DMS153 treated with DMSO at 0.1 percent for 48 hours (cell line): ENCODE results near the gene RBMS2.
A peak's percentile ranks its signal among the peaks of the same experiment; 100 is the strongest.

Experiments used
- DNase-seq: peaks from one replicate; lab custom pipeline; 2025; ENCODE audit not compliant: unreplicated experiment; lab: John Stamatoyannopoulos, UW

Gene RBMS2

DNA sequence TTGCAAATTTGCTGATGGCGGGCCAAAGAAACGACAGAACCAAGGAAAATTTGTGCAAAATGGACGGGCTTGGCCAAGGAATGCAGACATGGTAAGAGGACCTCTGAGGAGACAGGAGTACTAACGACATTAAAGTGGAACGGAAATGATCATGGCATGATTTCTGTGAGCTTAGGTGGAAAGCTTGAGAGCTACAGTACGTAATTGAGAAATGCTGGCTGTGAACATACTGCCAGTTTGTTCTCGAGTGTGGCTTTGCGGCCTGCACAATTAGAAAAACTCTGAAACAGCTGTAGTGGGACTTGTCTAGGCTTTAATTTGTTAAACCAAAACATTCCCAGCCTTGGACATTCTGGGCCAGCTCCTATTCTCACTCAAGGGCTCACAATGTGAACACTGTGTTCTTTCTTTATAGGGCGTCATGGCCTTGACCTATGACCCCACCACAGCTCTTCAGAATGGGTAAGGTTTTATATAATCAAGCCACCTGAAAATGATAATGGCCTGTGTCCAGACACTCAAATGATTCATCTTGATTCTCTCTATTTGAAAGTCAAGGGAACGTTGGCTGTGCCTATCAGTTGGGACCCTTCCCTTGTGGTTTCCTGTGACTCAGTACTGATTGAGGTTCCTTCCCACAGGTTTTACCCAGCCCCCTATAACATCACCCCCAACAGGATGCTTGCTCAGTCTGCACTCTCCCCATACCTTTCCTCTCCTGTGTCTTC, 60.0 kb downstream of the RBMS2 start:
- DNase-seq, result no peak

- no peak for DNase-seq
Observed at GRCh38 chr12:56585098-56585497, 63.5 kb downstream of the RBMS2 start.

- DNase-seq, result no peak
Observed at GRCh38 chr12:56589783-56590182, 68.2 kb downstream of the RBMS2 start.

GRCh38 chr12:56590237-56590830, 68.7 kb downstream of the RBMS2 start:
- no peak for DNase-seq

DNA sequence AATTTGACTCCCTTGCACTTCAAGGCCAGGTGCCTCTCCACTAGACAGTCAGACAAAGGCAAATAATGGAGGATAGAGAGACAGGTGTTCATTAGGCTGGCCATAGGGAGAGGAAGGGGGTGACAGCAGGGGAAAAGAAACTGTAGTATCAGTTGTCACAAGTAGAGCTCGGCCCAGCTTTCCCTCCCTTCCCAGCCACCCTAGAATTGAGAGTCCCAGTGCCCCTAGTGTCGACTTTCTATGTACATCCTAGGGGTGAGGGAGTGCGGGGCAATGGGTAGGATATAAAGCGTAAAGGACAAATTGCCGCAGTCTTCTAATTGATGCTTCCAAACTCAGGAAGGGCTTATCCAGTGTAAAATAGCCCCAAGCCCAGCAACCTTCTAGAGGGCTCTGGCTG, 69.5 kb downstream of the RBMS2 start:
- peak; percentile 52 for DNase-seq

DNA sequence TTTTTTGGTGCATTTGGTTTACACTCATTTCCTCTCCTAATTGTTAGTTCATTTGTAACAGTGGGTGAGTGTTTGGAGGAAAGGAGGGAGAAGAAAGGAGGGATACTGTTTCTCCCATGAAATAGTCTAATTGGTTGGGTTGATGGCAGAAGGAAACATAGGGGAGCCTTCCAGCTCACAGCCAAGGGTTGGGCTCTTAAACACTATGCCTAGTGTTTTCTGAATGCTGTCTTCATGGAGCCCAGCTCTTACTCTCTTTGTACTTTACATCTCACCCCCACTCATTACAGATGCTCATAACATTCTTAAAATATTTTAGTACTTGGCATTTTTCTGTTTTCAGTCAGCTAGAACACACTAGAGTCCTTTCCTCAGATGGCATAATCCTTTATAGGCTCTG, 70.3 kb downstream of the RBMS2 start:
- no peak for DNase-seq

GRCh38 chr12:56593909-56594621, 72.4 kb downstream of the RBMS2 start:
- peak; percentile 50 for DNase-seq

DNA sequence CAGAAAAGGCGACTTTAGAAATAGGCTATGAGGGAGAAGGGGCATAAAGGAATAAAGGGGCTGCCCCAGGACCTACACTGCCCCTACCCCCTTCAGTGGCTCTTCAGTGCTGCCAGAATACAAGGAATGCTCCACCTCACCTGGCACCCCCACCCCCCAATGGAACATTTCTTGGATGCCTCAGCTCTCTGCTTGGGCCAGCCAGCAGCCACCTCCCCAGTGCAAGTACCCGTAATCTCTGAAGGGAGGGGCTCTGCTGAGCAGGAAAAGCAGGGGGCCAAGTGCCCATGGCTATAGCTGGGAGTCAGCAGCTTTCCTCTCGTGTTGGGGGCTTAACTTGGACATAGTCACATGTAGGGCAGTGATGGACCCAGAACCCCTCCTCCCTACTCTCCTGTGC, 75.2 kb downstream of the RBMS2 start:
- no peak for DNase-seq

DNA sequence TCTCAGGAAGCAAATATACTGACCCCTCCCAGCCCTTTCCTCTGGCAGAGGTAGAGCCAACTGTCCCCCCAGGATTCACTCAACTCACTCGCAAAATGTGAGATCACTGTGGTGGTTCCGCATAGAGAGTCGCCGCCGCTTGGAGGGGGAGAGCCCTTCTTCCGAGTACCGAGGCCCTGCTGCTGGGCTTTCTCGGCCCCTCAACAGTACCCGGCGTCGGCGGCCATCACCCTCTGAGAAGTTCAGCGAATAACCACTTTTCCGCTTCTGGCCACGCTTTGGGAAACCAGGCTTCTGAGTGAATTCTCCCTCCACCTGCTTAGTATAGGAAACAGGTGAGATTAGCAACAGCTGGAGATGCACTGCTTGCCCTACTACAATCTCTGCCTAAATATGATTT, 77.4 kb downstream of the RBMS2 start:
- DNase-seq, result no peak

DNA sequence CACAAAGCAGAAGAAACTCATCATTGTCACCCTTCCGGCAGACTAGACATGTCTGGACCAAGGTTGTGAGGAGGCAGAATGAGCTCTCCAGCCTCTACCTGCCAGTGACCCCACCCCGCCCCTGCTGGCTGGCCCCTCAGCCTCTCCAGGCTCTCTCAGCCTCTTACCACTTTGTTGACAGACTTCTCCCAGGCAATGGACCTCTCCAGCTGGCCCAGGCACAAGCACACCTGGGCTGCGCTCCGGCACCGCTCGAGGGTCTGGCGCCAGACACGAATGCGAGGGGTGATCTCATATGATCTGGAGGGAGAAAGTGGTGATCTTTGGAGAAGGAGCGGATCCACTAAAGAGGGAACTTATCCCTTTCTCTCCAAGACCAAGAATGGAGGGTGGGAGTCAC, 78.2 kb downstream of the RBMS2 start:
- no peak for DNase-seq

DNA sequence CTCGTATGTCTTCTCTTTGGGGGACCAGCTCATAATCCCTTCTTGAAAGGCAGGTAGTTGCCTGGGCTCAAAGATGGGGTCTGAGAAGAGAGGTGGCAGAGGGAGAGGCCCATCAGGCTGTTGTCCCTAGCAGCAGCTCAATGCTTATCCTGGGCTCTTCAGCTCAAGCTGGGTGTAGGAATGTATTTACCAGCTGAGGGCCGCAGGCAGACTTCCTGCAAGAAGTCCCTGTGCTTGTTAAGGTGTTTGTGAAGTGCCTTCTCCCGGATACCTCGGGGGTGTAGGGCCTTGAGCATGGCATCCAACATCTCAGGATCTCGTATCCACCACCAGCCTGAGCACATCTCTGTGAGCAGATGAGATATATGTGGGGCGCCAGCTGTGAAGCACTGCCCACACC, 79.1 kb downstream of the RBMS2 start:
- no peak for DNase-seq

- DNase-seq, result no peak
Observed at GRCh38 chr12:56601503-56601902, 79.9 kb downstream of the RBMS2 start.

GRCh38 chr12:56602239-56602638, 80.6 kb downstream of the RBMS2 start:
- DNase-seq, result no peak

DNA sequence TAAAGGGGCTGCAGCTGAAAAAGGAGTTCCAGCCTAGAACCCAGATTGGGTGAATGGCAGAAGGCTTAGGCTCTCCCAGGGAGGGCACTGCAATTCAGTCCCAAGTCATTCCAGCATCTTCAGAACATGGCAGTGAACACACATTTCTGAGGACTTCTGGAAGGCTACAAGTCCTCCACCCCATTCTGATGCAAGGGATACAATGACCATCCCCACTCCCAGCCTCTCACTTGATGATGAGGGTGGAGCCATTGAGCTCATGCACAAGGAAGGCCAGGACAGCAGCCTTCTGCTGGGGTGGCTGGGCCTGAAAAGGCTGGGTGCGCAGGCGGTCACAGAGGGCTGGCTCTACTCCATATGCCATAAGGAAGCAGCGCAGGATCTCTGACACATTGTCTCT, 82.7 kb downstream of the RBMS2 start:
- DNase-seq, result no peak

DNA sequence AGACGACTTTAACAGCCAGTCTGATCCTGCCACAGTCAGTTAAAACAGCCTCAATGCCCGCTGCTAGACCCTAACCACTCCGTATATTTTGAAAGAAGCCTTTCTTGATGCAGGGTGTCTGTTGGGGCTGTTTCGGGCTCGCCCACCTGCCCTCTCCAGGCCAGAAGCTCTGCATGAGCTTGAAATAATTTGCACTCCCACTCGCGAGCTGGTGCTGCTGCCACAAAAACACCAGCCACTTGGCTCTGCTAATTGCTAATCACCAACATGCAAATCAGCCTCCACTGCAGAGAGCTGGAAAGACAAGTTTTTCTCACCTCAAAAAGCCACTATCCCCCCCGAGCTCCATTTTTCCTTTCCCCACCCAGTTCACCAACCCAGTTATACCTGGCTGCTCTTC, 93.0 kb downstream of the RBMS2 start:
- no peak for DNase-seq

DNA sequence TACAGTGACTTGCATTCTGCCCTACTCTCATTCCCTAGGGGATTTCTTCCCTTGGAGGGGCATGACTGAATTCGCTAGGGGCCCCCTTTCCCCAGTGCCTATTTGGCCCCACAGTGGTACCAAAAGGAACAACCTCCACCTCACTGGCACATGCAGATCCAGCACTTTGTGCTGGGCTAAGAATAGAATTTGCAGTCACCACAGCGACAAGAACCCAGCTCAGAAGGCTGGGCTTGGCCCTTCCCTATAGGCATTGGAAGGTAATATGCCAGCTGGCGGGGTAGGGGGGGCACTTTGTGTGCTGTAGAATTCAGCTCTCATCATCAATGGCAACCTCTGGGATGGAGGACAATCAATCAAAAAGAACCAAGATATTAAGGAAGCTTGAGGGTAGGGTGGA, 94.6 kb downstream of the RBMS2 start:
- no peak for DNase-seq

GRCh38 chr12:56616925-56617324, 95.3 kb downstream of the RBMS2 start:
- DNase-seq, result no peak

- no peak for DNase-seq
Observed at GRCh38 chr12:56622535-56622934, 100.9 kb downstream of the RBMS2 start.

DNA sequence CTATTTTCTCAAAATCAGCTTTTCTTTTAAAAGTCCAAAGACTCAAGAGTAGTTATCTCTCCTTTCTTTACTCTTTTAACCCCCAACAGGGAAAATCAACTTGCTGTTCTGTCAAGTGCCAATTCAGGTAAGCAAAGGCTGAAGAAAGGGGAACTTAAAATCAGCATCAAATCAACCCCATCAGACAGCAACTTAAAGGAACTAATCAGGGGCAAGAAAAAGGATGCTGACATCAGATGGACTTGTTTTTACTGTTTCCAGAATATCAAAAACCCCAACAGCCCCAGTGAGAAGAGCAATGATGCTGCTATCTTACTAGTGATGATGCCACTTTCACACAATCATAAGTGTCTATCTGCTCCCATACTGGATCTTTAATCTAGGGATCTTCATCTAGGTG, 105.1 kb downstream of the RBMS2 start:
- DNase-seq, result no peak

- peak; percentile 9 for DNase-seq
Observed at GRCh38 chr12:56628671-56629458, 107.2 kb downstream of the RBMS2 start.

DNA sequence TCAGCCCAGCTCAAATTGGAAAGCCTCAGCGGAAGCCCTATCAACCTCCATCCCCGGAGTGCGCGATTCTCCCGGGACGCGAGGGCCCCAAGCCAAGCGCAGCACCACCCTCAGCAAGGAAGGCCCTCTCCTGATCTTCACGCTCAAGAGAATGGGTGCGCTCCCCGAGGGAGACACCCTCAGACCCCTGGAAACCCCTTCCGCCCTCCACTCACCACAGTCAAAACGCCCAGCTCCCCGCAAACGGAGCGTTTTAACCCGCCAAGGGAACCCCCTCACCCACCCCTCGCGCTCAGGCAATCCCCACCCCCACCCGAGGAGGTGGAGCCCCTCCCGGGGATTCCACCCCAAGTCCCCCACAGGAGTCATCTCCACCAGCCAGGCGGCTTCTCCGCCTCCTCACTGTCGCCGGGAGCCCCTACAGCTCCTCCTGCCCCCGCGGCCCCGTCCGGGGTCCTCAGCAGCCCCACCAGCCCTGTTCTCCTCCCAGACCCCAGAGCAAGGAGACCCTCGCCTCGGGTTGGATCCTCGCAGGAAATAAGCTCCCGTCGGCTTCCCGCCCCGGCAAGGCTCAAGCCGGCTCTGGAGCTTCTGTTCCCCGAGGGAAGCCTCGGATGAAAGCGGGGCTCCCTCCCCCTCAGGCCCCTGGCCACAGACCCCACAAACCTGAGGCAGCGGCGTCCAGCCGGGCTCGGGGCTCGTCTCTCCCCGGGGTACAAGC, 108.0 kb downstream of the RBMS2 start:
- no peak for DNase-seq
